Osteoblast (primary cell): ENCODE measurements around the gene CMTM1. TPM values are rescaled to one million over a fixed set of nuclear protein-coding genes. Genes with fewer than 3 reads are reported as not detected.

Experiments
- DNase-seq: peaks from one replicate; pipeline ENCODE4 v3.0.0; 2011; ENCODE audit warnings: low spot score, mixed read lengths; ENCODE audit not compliant: insufficient read length; ENCODE audit errors: missing footprints
- H2AFZ ChIP-seq: 2 replicates; pipeline ENCODE4 v1.6.0; 2011; ENCODE audit warnings: mild to moderate bottlenecking, low read length
- H3K27ac ChIP-seq: 2 replicates; pipeline ENCODE4 v1.5.1; 2011; ENCODE audit warnings: mild to moderate bottlenecking, low read depth, low read length, moderate library complexity
- H3K27me3 ChIP-seq: 2 replicates; pipeline ENCODE4 v1.6.0; 2012; ENCODE audit warnings: mild to moderate bottlenecking, control low read depth, inconsistent platforms, low read length, moderate library complexity; ENCODE audit not compliant: insufficient read depth
- H3K36me3 ChIP-seq: 2 replicates; pipeline ENCODE4 v1.5.1; 2011; ENCODE audit warnings: mild to moderate bottlenecking, low read length, control low read depth, moderate library complexity; ENCODE audit not compliant: insufficient read depth
- H3K4me1 ChIP-seq: 2 replicates; pipeline ENCODE4 v1.5.1; 2011; ENCODE audit warnings: mild to moderate bottlenecking, low read length, control low read depth, moderate library complexity; ENCODE audit not compliant: insufficient read depth
- H3K4me2 ChIP-seq: 2 replicates; pipeline ENCODE4 v1.6.0; 2011; ENCODE audit warnings: mild to moderate bottlenecking, low read length; ENCODE audit not compliant: insufficient read depth
- H3K4me3 ChIP-seq: fragments of 200-600 bp; sonication (generic); 3 replicates; pipeline ENCODE4 v1.5.1; 2012; ENCODE audit warnings: mild to moderate bottlenecking, low read length, inconsistent platforms; ENCODE audit not compliant: insufficient read depth
- H3K79me2 ChIP-seq: 2 replicates; pipeline ENCODE4 v1.6.0; 2012; ENCODE audit warnings: mild to moderate bottlenecking, low read length, control low read depth, inconsistent platforms; ENCODE audit not compliant: insufficient read depth
- H3K9me3 ChIP-seq: 2 replicates; pipeline ENCODE4 v1.5.1; 2011; ENCODE audit warnings: low read depth, low read length, control low read depth
- H4K20me1 ChIP-seq: 2 replicates; pipeline ENCODE4 v1.6.0; 2012; ENCODE audit warnings: mild to moderate bottlenecking, low read length, control low read depth; ENCODE audit not compliant: insufficient read depth
- CTCF ChIP-seq: IDR thresholded peaks from 2 replicates; pipeline ENCODE4 v1.5.1; 2011; ENCODE audit warnings: mild to moderate bottlenecking, low read depth, low read length, moderate library complexity; ENCODE audit errors: extremely low read depth
- total RNA-seq: library from RNA; depleted of rRNA; stranded (reverse); fragments of >200 nt; gene quantifications from 2 replicates; pipeline ENCODE4 v1.2.3, GENCODE V29; 2012

The CMTM1 gene
- total RNA-seq, 1 donor, result 4.0 TPM

GRCh38 chr16:66534376-66534799 lies 31.9 kb upstream of the CMTM1 start:
- Histone ChIP-seq H3K9me3 (no peaks in the 10 kb centered on the region), H3K36me3 (peaks cover 48% of the 10 kb centered on the region), H4K20me1 (peaks cover 5% of the 10 kb centered on the region), H3K79me2 (no peaks in the 10 kb centered on the region), H2AFZ (no peak overlapping the region), H3K4me3 (no peak overlapping the region), H3K4me1 (no peaks in the 10 kb centered on the region), H3K27ac (no peak overlapping the region), H3K27me3 (no peaks in the 10 kb centered on the region), H3K4me2 (no peak overlapping the region)
- no peak for TF ChIP-seq CTCF
- DNase-seq, result no peak

GRCh38 chr16:66536525-66536924 lies 29.7 kb upstream of the CMTM1 start:
- Histone ChIP-seq H3K27me3 (no peaks in the 10 kb centered on the region), H3K79me2 (no peaks in the 10 kb centered on the region), H3K36me3 (peaks cover 42% of the 10 kb centered on the region), H3K4me2 (no peak overlapping the region), H3K27ac (no peak overlapping the region), H4K20me1 (peaks cover 5% of the 10 kb centered on the region), H3K4me1 (no peaks in the 10 kb centered on the region), H3K4me3 (no peak overlapping the region), H2AFZ (no peak overlapping the region), H3K9me3 (no peaks in the 10 kb centered on the region)
- peak; percentile 26 for DNase-seq
- TF ChIP-seq CTCF, result no peak

- H4K20me1 ChIP-seq, result peaks cover 5% of the 10 kb centered on the region
- no peak overlapping the region for H3K4me2 ChIP-seq
- TF ChIP-seq CTCF, result no peak
- no peak overlapping the region for H3K27ac ChIP-seq
- no peak overlapping the region for H2AFZ ChIP-seq
- no peaks in the 10 kb centered on the region for H3K27me3 ChIP-seq
- H3K4me3 ChIP-seq, result no peak overlapping the region
- H3K9me3 ChIP-seq, result no peaks in the 10 kb centered on the region
- H3K36me3 ChIP-seq, result peaks cover 36% of the 10 kb centered on the region
- H3K79me2 ChIP-seq, result no peaks in the 10 kb centered on the region
- no peak for DNase-seq
- no peaks in the 10 kb centered on the region for H3K4me1 ChIP-seq
Observed at GRCh38 chr16:66537236-66537635, 29.0 kb upstream of the CMTM1 start.

- DNase-seq, result no peak
Observed at GRCh38 chr16:66538910-66539309, 27.3 kb upstream of the CMTM1 start.

More at GRCh38 chr16:66538910-66539309, 27.3 kb upstream of the CMTM1 start:
- H4K20me1 ChIP-seq, result peaks cover 5% of the 10 kb centered on the region
- H3K4me2 ChIP-seq, result no peak overlapping the region
- H3K27ac ChIP-seq, result no peak overlapping the region
- H3K79me2 ChIP-seq, result no peaks in the 10 kb centered on the region
- H2AFZ ChIP-seq, result no peak overlapping the region
- no peaks in the 10 kb centered on the region for H3K27me3 ChIP-seq
- H3K4me3 ChIP-seq, result no peak overlapping the region
- peaks cover 36% of the 10 kb centered on the region for H3K36me3 ChIP-seq
- no peaks in the 10 kb centered on the region for H3K4me1 ChIP-seq
- TF ChIP-seq CTCF, result no peak
- no peaks in the 10 kb centered on the region for H3K9me3 ChIP-seq
